CD4-positive, alpha-beta T cell treated with Interferon gamma for 1 hour (primary cell): ENCODE data around the gene ZDHHC1.

Experiments
- DNase-seq: peaks from one replicate; pipeline ENCODE4 v3.0.0-alpha.2; 2020

ZDHHC1 gene

DNA sequence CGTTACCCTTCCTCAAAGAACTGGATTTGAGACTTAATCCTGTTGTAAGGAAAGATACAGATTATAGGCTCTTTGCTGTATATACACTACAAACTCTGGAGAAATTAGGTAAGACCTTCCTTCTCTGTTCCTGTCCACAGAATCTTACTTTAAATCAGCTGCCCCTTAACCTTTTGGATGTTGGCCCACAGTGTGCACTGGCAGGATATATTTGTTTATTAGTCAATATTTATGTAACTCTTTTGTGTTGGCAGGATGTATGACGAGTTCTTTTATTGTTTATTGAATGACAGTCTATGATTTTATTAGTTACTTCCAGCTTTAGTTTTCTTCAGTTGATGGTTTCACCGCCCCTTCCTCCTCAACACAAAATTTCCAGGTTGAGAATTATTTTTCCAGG, 69.9 kb downstream of the ZDHHC1 start:
- DNase-seq = no peak

DNA sequence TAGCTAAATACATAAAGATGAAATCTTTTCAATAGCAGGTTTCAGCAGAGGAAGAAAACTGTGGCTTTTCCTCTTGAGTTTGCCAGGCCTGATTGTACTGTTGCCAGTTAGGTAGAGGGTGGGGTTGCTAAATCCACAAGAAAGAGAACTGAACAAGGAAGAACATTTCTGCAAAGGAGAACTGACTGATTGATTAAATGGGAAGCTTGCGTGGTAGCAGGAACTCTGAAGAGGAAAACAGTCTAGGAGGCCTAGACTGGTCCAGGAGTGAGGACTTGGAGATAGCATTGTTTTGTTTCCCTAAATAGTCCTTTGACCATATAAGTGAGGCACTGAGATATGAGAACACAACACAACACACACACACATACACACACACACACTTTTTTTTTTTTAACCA, 70.9 kb downstream of the ZDHHC1 start:
- no peak for DNase-seq
